NCI-H2196 (cell line): Measurements from ENCODE around the gene CADM1.
A peak's percentile ranks its signal among the peaks of the same experiment; 100 is the strongest.

Experiments
- DNase-seq: peaks from one replicate; lab custom pipeline; 2025; ENCODE audit not compliant: unreplicated experiment; lab: John Stamatoyannopoulos, UW

The CADM1 gene

GRCh38 chr11:115362997-115363396 lies 141.2 kb downstream of the CADM1 start:
- no peak for DNase-seq

GRCh38 chr11:115361025-115361424 lies 143.2 kb downstream of the CADM1 start:
- DNase-seq, result no peak

GRCh38 chr11:115360186-115360824 lies 143.9 kb downstream of the CADM1 start:
- DNase-seq, result no peak

- DNase-seq, result no peak
Observed at GRCh38 chr11:115357066-115357465, 147.1 kb downstream of the CADM1 start.

- no peak for DNase-seq
Observed at GRCh38 chr11:115352805-115353485, 151.3 kb downstream of the CADM1 start.

GRCh38 chr11:115349335-115350017 lies 154.7 kb downstream of the CADM1 start:
- DNase-seq, result no peak

GRCh38 chr11:115348416-115348815 lies 155.8 kb downstream of the CADM1 start:
- no peak for DNase-seq

GRCh38 chr11:115347106-115347505 lies 157.1 kb downstream of the CADM1 start:
- no peak for DNase-seq

- DNase-seq, result no peak
Observed at GRCh38 chr11:115345840-115346239, 158.4 kb downstream of the CADM1 start.

- no peak for DNase-seq
Observed at GRCh38 chr11:115345361-115345760, 158.9 kb downstream of the CADM1 start.

GRCh38 chr11:115344846-115345245 lies 159.4 kb downstream of the CADM1 start:
- DNase-seq, result no peak

GRCh38 chr11:115342142-115342541 lies 162.1 kb downstream of the CADM1 start:
- no peak for DNase-seq

GRCh38 chr11:115340874-115341273 lies 163.3 kb downstream of the CADM1 start:
- no peak for DNase-seq

GRCh38 chr11:115338476-115338875 lies 165.7 kb downstream of the CADM1 start:
- no peak for DNase-seq

GRCh38 chr11:115334932-115335788 lies 169.1 kb downstream of the CADM1 start:
- DNase-seq, result peak; percentile 63

- no peak for DNase-seq
Observed at GRCh38 chr11:115333949-115334348, 170.3 kb downstream of the CADM1 start.

- peak; percentile 18 for DNase-seq
Observed at GRCh38 chr11:115333121-115333520, 171.1 kb downstream of the CADM1 start.

GRCh38 chr11:115330684-115331482 lies 173.3 kb downstream of the CADM1 start:
- DNase-seq, result no peak

- no peak for DNase-seq
Observed at GRCh38 chr11:115326526-115326925, 177.7 kb downstream of the CADM1 start.

- no peak for DNase-seq
Observed at GRCh38 chr11:115325523-115325922, 178.7 kb downstream of the CADM1 start.
